ENCODE results near the gene EFHB. TPM values are rescaled to one million over a fixed set of nuclear protein-coding genes. Genes with fewer than 3 reads are reported as not detected.
A peak's percentile ranks its signal among the peaks of the same experiment; 100 is the strongest.

EFHB gene
- total and polyA plus RNA-seq, 2 of the 13 experiments (the other 11 are each of a cell fraction or from before 2014, with no cell fraction given) = 0.15 to 0.42 TPM

DNA sequence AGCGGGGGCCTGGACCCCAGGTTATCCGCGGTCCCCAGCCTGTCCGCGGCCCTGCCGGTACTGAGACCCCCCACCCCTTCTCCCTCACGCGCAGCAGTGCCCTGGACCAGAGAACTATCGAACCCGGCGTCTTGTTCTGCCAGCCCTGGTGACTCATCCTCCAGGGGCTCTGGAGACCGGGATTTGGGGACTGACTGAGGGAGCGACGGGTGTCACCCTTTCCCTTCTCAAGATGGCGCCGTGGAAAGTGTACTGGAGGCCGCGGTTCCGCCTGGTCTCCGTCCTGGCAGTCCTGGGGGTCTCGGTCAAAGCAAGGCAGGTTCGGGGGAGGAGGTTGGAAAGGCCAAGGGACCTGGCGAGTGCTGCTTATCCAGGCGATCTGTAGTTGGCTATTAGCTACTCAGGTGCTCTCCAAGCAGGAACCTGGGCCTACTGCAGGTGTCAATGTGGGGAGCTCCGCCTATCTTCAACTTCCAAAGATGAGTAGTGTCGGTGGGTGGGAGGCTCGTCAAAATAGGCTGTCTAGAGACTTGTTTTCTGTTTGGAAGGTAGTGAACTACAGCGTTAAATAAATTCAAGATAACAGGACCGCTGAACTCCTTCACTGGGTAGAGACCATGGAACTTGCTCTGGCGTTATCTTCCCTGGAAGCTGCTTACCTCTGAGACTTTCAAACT lies 13.7 kb upstream of the EFHB start (continued):
- TF ChIP-seq, protein P1, sequence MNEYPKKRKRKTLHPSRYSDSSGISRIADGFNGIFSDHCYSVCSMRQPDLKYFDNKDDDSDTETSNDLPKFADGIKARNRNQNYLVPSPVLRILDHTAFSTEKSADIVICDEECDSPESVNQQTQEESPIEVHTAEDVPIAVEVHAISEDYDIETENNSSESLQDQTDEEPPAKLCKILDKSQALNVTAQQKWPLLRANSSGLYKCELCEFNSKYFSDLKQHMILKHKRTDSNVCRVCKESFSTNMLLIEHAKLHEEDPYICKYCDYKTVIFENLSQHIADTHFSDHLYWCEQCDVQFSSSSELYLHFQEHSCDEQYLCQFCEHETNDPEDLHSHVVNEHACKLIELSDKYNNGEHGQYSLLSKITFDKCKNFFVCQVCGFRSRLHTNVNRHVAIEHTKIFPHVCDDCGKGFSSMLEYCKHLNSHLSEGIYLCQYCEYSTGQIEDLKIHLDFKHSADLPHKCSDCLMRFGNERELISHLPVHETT (CRISPR knock-in tag; conservative IDR thresholded peaks at IDR 0.05) = no peak
- TF ChIP-seq ARID2 (CRISPR knock-in tag; IDR thresholded peaks at IDR 0.05; ENCODE audit: borderline replicate concordance) (no peak), CCAR2 (optimal IDR thresholded peaks at IDR 0.05; ENCODE audit: low read depth, low read length) (no peak), FIP1L1 (IDR thresholded peaks at IDR 0.05; ENCODE audit: borderline replicate concordance, insufficient read depth, low read depth, low read length) (no peak), ZMYM3 (CRISPR knock-in tag; IDR thresholded peaks at IDR 0.05) (no peak), ZSCAN21 (CRISPR knock-in tag; IDR thresholded peaks at IDR 0.05; ENCODE audit: borderline replicate concordance) (0 out of 2 replicates have a peak, but pooled peaks have one; percentile 6), CBFB (CRISPR knock-in tag; IDR thresholded peaks at IDR 0.05) (no peak), SP5 (CRISPR knock-in tag; IDR thresholded peaks at IDR 0.05; ENCODE audit: borderline replicate concordance, low read depth) (peak; percentile 47; the same call in 1 of the 2 replicates), NFYC (CRISPR knock-in tag; IDR thresholded peaks at IDR 0.05) (no peak), HOXA7 (CRISPR knock-in tag; IDR thresholded peaks at IDR 0.05) (no peak), ZMYM4 (CRISPR knock-in tag; IDR thresholded peaks at IDR 0.05) (no peak)
- TF ChIP-seq, protein P2, sequence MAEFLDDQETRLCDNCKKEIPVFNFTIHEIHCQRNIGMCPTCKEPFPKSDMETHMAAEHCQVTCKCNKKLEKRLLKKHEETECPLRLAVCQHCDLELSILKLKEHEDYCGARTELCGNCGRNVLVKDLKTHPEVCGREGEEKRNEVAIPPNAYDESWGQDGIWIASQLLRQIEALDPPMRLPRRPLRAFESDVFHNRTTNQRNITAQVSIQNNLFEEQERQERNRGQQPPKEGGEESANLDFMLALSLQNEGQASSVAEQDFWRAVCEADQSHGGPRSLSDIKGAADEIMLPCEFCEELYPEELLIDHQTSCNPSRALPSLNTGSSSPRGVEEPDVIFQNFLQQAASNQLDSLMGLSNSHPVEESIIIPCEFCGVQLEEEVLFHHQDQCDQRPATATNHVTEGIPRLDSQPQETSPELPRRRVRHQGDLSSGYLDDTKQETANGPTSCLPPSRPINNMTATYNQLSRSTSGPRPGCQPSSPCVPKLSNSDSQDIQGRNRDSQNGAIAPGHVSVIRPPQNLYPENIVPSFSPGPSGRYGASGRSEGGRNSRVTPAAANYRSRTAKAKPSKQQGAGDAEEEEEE (CRISPR knock-in tag; IDR thresholded peaks at IDR 0.05; ENCODE audit: borderline replicate concordance) = no peak
- TF ChIP-seq, protein P3, sequence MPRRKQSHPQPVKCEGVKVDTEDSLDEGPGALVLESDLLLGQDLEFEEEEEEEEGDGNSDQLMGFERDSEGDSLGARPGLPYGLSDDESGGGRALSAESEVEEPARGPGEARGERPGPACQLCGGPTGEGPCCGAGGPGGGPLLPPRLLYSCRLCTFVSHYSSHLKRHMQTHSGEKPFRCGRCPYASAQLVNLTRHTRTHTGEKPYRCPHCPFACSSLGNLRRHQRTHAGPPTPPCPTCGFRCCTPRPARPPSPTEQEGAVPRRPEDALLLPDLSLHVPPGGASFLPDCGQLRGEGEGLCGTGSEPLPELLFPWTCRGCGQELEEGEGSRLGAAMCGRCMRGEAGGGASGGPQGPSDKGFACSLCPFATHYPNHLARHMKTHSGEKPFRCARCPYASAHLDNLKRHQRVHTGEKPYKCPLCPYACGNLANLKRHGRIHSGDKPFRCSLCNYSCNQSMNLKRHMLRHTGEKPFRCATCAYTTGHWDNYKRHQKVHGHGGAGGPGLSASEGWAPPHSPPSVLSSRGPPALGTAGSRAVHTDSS (CRISPR knock-in tag; conservative IDR thresholded peaks at IDR 0.05) = no peak
- TF ChIP-seq, protein P4, sequence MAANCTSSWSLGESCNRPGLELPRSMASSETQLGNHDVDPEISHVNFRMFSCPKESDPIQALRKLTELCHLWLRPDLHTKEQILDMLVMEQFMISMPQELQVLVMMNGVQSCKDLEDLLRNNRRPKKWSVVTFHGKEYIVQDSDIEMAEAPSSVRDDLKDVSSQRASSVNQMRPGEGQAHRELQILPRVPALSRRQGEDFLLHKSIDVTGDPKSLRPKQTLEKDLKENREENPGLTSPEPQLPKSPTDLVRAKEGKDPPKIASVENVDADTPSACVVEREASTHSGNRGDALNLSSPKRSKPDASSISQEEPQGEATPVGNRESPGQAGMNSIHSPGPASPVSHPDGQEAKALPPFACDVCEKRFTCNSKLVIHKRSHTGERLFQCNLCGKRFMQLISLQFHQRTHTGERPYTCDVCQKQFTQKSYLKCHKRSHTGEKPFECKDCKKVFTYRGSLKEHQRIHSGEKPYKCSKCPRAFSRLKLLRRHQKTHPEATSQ (CRISPR knock-in tag; IDR thresholded peaks at IDR 0.05; ENCODE audit: borderline replicate concordance) = no peak

Measured in HepG2 (cell line).